MCF 10A (cell line): ENCODE results near the gene OPCML. TPM values are rescaled to one million over a fixed set of nuclear protein-coding genes. Genes with fewer than 3 reads are reported as not detected.

Experiments
- BruUV-seq: library from RNA; stranded (reverse); fragments of 400-500 nt; replicated peaks from 2 replicates; lab custom pipeline; 2021; lab: Mats Ljungman, UMichigan
- CTCF ChIA-PET: fragments of 300-600 bp; sonication (Branson Sonifier 250); formaldehyde crosslinking; extraction: SDS; loops from one replicate; lab custom pipeline; 2021; ENCODE audit warnings: antibody characterized with exemption, inconsistent platforms; lab: Yijun Ruan, JAX
- POLR2A ChIA-PET: fragments of 300-600, 350-650 bp; sonication (Branson Sonifier 250); formaldehyde crosslinking; extraction: SDS; loops from one replicate; lab custom pipeline; 2020; ENCODE audit warnings: antibody characterized with exemption, inconsistent platforms; lab: Yijun Ruan, JAX
- DNase-seq: peaks from one replicate; pipeline ENCODE4 v3.0.0-alpha.2; 2018; ENCODE audit not compliant: unreplicated experiment
- H3K27ac Mint-ChIP-seq: one replicate; pipeline ENCODE4 v1.8.0; 2022; ENCODE audit warnings: mild to moderate bottlenecking, low read depth, mixed read lengths; ENCODE audit not compliant: unreplicated experiment
- H3K27me3 Mint-ChIP-seq: one replicate; pipeline ENCODE4 v1.8.0; 2022; ENCODE audit warnings: mixed read lengths; ENCODE audit not compliant: insufficient read depth, unreplicated experiment
- H3K36me3 Mint-ChIP-seq: one replicate; pipeline ENCODE4 v1.8.0; 2022; ENCODE audit warnings: mild to moderate bottlenecking, moderate library complexity, mixed read lengths; ENCODE audit not compliant: insufficient read depth, unreplicated experiment
- H3K4me1 Mint-ChIP-seq: one replicate; pipeline ENCODE4 v1.8.0; 2022; ENCODE audit warnings: mixed read lengths; ENCODE audit not compliant: insufficient read depth, unreplicated experiment
- H3K4me3 Mint-ChIP-seq: one replicate; pipeline ENCODE4 v1.8.0; 2022; ENCODE audit warnings: mild to moderate bottlenecking, moderate library complexity, mixed read lengths; ENCODE audit not compliant: unreplicated experiment
- H3K9me3 Mint-ChIP-seq: one replicate; pipeline ENCODE4 v1.8.0; 2022; ENCODE audit warnings: mixed read lengths; ENCODE audit not compliant: unreplicated experiment
- intact Hi-C: fragments of 100-400 bp; cut with micrococcal nuclease; formaldehyde crosslinking; loops from 2 replicates; pipeline ENCODE4 v1.14.1; 2022
- total RNA-seq: library from RNA; stranded (reverse); gene quantifications from 2 replicates; pipeline ENCODE4 v1.2.3, GENCODE V29; 2022
- TF ChIP-seq, protein P1 (sequence below): fragments of 200-600 bp; IDR thresholded peaks from one replicate; pipeline ENCODE4 v1.8.0; 2022; ENCODE audit warnings: antibody characterized with exemption, mild to moderate bottlenecking; ENCODE audit not compliant: unreplicated experiment

Gene OPCML
- total RNA-seq, 1 experiment from 2014 or later: not detected

GRCh38 chr11:132540581-132540980 lies 991.7 kb downstream of the OPCML start:
- POLR2A ChIA-PET: no interaction called here
- H3K9me3 Mint-ChIP-seq: no peaks in the 10 kb centered on the region
- TF ChIP-seq, protein P1, sequence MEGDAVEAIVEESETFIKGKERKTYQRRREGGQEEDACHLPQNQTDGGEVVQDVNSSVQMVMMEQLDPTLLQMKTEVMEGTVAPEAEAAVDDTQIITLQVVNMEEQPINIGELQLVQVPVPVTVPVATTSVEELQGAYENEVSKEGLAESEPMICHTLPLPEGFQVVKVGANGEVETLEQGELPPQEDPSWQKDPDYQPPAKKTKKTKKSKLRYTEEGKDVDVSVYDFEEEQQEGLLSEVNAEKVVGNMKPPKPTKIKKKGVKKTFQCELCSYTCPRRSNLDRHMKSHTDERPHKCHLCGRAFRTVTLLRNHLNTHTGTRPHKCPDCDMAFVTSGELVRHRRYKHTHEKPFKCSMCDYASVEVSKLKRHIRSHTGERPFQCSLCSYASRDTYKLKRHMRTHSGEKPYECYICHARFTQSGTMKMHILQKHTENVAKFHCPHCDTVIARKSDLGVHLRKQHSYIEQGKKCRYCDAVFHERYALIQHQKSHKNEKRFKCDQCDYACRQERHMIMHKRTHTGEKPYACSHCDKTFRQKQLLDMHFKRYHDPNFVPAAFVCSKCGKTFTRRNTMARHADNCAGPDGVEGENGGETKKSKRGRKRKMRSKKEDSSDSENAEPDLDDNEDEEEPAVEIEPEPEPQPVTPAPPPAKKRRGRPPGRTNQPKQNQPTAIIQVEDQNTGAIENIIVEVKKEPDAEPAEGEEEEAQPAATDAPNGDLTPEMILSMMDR: no peak
- CTCF ChIA-PET: interaction anchor here (0.7 kb wide), 1 partner anchor 400 kb away, joined by 3 read pairs; no protein-coding TSS in a partner anchor
- DNase-seq: no peak
- H3K27me3 Mint-ChIP-seq: no peaks in the 10 kb centered on the region
- H3K4me1 Mint-ChIP-seq: no peaks in the 10 kb centered on the region
- no TSS peak for BruUV-seq
- no peak overlapping the region for H3K27ac Mint-ChIP-seq
- no peaks in the 10 kb centered on the region for H3K36me3 Mint-ChIP-seq
- no peak overlapping the region for H3K4me3 Mint-ChIP-seq
- intact Hi-C loops: no loop called here

- Mint-ChIP-seq H3K4me3 (no peak overlapping the region), H3K4me1 (no peaks in the 10 kb centered on the region), H3K27ac (no peak overlapping the region), H3K9me3 (no peaks in the 10 kb centered on the region), H3K36me3 (no peaks in the 10 kb centered on the region), H3K27me3 (no peaks in the 10 kb centered on the region)
- no TSS peak for BruUV-seq
- CTCF ChIA-PET: interaction anchor here (0.7 kb wide), 1 partner anchor 401 kb away, joined by 3 read pairs; no protein-coding TSS in a partner anchor
- TF ChIP-seq, protein P1: no peak
- POLR2A ChIA-PET: no interaction called here
- intact Hi-C loops: no loop called here
- DNase-seq: no peak
Observed at GRCh38 chr11:132539590-132540368, 992.5 kb downstream of the OPCML start.

DNA sequence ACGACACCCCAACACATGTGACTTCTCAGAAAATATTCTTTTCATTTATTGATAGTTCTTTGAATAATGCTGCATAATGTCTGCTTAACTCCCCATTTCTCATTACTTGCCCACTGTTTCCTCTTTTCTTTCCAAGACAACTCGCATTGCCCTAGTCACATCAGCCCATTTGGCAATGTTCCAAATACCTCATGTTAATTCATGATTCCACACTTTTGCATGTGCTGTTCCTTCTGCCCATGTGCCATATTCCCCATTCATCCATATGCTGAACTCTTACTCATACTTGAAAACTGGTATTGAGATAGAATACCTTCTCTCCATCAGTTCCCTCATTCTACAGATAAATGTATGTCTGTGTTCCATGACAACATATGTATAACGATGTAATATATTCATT lies 993.7 kb downstream of the OPCML start:
- TF ChIP-seq, protein P1: no peak
- no peak overlapping the region for H3K4me3 Mint-ChIP-seq
- intact Hi-C loops: no loop called here
- H3K9me3 Mint-ChIP-seq: peaks cover 8% of the 10 kb centered on the region
- ChIA-PET CTCF (no interaction called here), POLR2A (no interaction called here)
- BruUV-seq: no TSS peak
- no peak overlapping the region for H3K27ac Mint-ChIP-seq
- no peaks in the 10 kb centered on the region for H3K36me3 Mint-ChIP-seq
- no peaks in the 10 kb centered on the region for H3K27me3 Mint-ChIP-seq
- no peak for DNase-seq
- H3K4me1 Mint-ChIP-seq: no peaks in the 10 kb centered on the region

- BruUV-seq: no TSS peak
- no peak overlapping the region for H3K4me3 Mint-ChIP-seq
- POLR2A ChIA-PET: no interaction called here
- peaks cover 20% of the 10 kb centered on the region for H3K9me3 Mint-ChIP-seq
- TF ChIP-seq, protein P1: no peak
- no peaks in the 10 kb centered on the region for H3K4me1 Mint-ChIP-seq
- intact Hi-C loops: no loop called here
- no peak for DNase-seq
- no peaks in the 10 kb centered on the region for H3K27me3 Mint-ChIP-seq
- H3K36me3 Mint-ChIP-seq: no peaks in the 10 kb centered on the region
- CTCF ChIA-PET: interaction anchor here (0.6 kb wide), 1 partner anchor 497 kb away, joined by 3 read pairs; no protein-coding TSS in a partner anchor
- H3K27ac Mint-ChIP-seq: no peak overlapping the region
Observed at GRCh38 chr11:132535830-132536229, 996.5 kb downstream of the OPCML start.
